GM19240 (cell line): ENCODE data around the gene GRID1.

Source experiments
- DNase-seq: peaks from one replicate; pipeline ENCODE4 v3.0.0; 2011; ENCODE audit warnings: low spot score; ENCODE audit not compliant: insufficient read length

GRID1 gene

DNA sequence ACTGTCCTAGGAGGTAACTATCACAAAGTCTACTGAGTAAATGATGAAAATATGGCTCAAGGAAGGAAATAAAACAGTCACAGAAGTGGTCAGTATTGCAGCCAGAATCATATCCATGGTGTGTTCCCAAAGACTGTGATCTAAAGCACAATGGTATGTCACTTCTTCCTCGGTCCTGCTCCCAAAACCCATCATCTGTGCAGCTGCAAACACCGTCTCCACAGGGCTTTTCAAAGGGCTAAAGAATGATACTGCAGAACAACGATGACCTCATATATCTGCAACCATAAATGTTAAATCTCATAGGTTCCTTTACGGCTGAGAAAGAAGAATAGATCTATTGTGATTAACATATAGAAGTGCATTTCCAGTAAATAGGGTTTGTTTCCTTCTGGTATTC lies 465.0 kb downstream of the GRID1 start:
- no peak for DNase-seq

- DNase-seq = no peak
Observed at GRCh38 chr10:85900487-85900886, 466.1 kb downstream of the GRID1 start.

- DNase-seq = no peak
Observed at GRCh38 chr10:85900061-85900460, 466.5 kb downstream of the GRID1 start.

DNA sequence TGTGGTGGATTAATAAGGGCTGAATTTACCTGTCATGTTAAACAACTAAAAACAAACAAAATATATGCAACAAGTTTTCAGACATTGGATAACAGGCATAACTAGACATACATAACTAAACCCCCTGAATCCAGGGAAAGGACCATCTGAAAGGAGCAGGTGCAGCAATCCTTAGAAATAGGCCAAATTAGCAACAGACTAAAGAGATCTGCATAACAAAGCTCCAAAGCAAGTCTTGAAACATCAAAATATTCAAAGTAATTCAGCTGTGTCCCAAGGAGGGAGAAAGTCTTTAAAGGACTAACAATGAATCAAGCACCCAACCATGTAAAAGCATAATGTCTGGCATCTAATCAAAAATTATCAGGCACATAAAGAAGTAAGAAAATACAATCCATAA lies 475.1 kb downstream of the GRID1 start:
- DNase-seq = no peak

GRCh38 chr10:85888559-85888958 lies 478.0 kb downstream of the GRID1 start:
- no peak for DNase-seq

DNA sequence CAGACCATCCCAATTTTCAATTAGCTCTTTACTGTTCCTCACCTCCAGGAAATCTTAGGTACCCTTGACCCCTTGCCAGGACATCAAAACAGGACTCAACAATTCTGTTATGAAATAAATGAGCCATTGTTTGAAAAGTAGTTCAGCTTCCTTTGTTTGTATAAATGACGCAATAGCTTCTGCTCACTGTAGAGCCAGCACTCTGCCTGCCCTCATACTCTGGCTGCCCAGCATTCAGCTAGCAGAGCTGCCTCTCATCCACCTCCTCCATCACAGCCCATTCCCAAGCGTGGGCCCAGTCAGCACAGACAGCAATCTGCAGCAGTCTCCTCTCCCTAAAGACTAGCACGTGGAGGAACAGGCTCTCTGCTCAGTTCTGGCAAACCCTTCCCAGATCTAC lies 478.6 kb downstream of the GRID1 start:
- DNase-seq = no peak

DNA sequence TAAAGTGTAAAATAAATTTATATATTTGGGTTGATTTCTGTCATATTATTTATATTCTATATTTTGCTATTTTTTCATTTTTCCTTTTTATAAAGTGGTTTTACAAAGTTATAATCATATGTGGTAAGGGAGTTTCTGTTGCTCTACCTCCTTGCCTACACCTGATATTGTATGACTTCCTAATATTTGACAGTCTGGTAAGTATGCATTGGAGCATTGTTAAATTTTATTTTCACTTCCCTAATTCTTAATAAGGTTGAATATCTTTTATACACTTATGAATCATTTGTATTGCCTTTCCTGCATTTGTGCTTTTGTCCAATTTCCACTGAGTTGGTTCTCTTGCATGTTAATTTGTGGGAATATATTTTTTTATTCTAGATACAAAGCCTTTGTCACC lies 492.4 kb downstream of the GRID1 start:
- DNase-seq = no peak

DNA sequence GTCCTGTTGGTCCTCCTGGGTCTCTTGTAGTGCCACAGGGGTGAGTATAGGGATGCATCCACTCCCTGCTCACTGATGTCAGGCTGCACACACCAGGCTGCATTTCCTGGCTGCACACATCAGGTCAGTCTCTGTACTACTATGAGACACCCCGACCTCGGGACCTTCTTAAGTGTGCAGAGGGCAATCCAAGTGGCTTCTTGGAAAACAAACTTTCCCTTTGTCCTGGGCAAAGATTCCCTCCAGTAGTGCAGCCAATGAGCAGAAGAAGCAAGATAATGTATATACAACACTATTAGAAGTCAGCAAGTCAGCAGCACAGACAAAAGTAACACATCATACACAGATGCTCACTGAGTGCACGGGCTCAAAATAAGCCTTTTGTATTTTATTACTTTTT lies 493.5 kb downstream of the GRID1 start:
- DNase-seq = no peak

DNA sequence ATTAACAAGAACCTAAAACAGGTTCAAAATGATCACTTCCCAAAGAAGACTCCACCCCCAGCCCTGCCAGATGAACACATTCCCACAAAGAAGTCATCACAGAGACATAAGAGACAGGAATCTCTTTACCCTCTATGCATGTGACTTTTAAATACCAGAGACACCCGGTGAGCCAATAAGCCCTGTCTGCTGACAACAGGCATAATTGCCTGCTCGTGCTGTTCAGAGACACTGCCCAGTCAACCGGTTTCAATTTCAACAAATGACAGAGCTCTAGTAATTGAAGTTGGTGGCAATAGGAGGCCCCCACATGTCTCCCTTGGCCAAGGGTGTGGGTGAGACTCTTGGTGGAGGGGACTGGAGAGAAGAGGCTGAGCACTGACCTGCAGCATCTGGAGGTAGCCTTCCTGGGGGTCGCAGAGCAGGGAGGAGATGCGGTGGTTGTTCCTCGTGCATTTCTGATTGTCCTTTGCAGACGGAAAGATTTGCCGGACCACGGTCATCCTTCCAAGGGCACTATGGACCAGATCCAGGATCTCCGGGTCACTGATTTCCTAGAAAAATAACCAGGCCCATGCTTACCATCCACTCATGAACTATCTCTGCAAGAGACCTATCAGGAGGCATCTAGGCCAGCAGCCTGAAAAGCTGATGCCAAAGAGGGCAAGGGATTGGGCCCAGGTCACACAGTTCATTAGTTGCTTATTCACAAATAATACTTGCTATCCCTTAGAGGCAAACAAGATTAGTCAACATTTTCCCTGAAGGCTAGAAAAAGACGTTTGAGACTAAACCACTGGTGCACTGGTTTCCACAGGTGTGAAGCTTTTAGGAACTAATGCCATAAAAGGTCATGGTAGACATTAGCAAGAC lies 497.7 kb downstream of the GRID1 start:
- no peak for DNase-seq

DNA sequence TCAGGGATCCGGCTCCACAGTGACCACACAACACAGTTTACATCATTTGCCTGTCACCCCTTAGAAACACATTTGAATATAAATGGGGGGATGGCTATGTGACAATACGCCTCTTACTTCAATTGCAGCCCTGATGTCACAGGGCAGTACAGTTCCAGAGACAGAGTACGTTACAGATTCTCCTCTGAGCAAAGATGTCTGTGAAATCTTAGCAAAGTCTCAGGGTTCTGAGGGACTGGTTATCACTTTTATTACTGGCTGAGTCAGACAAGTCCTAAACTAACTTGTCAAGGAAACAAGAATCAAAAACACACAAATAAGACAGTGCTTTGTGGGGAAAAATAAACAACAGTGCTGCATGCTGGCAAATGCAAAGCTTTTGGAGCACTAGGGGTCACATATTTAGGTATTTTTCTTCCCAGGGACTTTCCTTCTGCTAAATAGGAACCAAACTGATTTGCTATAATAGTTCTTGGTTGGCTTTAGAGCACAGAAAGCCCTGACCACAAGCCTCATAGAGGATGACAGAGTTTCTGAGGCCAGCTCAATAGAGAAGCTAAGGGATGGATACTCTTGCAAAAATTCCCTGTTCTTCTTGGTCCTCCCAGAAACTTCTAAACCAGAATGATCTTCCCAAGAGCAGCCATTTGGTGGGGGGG lies 501.6 kb downstream of the GRID1 start:
- no peak for DNase-seq

DNA sequence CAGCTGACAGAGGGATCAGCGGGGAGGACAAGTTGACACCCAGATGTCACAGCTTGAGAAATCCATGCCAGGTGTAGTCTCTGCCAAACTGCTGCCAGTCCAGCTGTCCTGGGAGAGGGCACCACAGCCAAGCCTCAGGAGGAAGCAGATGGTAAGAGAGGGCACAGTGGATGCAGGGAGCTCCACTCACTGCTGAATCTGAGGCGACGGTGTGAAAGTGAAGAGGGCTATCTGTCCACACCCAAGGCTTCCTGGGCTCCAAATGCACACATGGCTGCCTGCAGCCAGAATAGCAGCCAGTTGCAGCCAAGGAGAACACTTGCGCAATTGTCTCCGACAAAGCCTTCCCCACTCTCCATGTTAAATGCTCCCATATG lies 502.4 kb downstream of the GRID1 start:
- DNase-seq = no peak

DNA sequence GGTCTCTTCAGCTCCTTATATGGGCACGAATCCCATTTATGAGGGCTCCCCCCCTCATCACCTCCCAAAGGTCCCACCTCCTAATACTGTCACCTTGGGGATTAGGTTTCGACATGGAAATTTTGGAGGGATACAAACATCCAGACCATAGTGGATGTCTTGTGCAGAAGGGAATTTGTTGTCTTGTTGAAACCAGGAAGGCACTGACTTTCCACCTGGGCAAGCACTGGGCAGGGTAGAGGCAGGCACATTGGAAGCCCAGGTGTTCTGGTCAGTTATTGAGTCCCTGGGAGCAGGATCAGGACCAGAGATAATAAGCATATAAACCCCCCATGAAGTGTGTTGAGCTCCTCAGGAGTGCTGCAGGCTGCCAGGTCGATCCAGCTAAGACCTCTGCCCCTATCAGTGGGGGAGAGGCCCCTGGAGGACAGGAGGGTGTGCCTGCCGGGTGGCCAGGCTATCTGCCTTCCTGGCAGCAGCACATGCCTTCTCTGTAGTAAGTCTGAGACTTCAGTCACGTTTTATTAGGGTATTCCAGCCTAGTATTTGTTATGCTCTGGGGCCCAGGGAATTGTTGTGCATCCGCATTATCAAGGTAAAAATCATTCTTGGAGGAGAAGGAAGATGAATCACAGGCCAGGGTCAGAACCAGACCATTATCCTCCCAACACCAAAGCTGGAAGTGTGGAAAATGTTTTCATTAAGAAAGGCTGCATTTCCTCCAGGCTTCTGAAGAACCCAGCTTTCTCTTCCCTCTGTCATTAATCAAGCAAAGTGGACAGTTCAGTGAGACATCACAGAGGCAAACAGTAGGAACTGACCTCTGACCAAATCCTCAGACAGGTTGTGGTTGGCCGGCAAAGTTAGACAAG lies 503.1 kb downstream of the GRID1 start:
- no peak for DNase-seq

- DNase-seq = no peak
Observed at GRCh38 chr10:85862771-85863170, 503.8 kb downstream of the GRID1 start.

DNA sequence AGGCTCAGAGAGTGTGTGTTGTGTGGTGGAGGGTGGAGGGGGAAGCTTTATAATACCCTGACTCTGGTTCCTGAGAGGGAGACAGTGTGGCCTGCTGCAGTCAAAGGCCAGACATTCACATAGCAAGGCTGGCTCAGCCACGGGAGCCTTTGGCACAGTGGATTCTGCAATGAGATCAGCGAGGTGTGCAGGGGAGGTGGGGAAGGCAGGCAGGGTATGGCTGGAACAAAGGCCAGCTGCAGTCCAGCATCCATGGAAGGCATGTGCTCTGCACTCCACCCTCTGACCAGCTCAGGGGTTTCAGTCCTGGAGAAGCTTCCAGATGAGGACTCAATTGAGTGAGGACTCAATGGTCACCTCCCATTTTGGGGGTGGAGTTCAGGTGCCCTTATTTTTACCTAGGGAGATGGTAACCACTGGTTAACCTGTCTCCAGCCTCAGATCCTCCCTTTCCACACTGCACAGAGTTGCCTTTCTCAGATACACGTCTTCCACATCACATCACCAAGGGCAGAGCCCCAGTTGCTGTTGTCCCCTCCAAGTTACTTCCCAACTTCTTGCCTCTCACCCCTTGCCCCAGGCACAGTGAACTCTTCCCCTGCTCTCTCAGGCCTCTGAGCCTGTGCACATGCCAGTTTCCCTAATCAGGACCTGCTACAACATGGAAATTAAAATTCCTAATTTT lies 504.9 kb downstream of the GRID1 start:
- no peak for DNase-seq

GRCh38 chr10:85859859-85860258 lies 506.7 kb downstream of the GRID1 start:
- DNase-seq = no peak

DNA sequence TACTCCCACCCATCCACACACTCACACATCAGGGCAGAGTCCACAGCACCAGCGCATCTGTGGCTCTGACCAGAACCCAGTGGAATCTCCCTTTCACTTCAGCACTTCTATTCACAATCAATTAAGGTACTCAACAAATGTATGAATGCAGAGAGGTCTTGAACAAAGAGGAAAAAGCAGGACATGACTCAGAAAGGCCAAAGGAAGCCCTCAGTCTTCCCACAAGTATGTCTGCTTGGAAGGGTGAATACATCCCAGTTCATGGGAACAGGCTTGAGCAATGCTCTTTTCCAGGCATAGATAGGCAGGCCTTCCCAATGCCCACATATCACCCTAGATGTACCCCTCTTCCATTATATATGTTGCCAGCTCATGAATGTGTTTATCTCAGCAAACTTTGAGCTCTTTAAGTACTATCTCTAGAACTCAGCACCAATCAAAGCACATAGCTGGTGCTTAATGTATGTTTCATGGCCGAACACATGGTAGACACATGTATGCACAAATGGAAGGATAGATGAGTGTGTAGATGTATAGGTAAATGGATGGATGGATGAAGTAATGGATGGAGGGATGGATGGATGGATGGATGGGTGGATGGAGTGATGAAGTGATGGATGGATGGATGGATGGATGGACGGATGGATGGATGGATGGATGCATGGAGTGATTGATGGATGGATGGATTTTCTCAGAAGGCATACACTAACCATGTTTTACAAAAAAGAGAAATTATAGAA lies 507.6 kb downstream of the GRID1 start:
- no peak for DNase-seq

- no peak for DNase-seq
Observed at GRCh38 chr10:85857791-85858190, 508.8 kb downstream of the GRID1 start.

DNA sequence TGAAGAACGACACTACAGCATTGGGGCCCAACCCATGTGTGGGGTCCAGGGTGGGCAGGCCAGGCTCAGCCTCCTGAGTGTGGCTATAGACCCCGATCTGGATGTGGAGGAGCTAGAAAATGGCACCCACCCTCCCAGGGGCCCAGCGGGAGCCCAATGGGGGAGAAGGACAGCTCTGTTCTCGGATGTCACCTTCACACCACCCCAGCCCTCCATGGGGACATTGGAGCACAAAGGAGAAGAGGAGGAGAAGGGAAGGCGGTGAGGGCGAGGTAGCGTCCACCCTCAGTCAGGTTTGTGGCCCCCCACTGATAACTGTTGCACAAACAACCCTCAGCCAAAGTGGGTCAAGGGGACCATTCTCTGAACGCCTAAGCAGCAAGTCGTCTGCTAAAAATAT lies 509.3 kb downstream of the GRID1 start:
- DNase-seq = no peak

GRCh38 chr10:85851934-85852333 lies 514.7 kb downstream of the GRID1 start:
- no peak for DNase-seq

- DNase-seq = no peak
Observed at GRCh38 chr10:85851325-85851724, 515.3 kb downstream of the GRID1 start.

DNA sequence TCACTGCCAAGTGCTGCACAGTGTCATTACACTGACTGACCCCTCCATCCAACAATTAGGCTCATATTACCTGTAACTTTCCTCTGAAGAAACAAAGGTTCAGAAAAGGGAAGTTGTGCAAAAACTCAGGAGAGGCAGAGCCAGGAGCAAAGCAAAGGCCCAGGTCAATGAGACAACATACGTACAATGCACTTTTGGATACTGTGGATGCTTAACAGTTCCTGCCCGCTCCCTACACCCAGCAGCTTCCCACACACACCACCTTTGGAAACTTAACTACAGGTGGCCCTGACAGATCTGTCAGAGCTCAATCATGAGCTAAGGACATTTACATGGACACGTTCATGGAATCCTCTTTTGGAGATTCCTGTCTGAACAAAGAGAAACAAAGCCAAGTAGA lies 515.9 kb downstream of the GRID1 start:
- DNase-seq = no peak
